Measurements from ENCODE around the gene CCDC178.

Gene CCDC178

GRCh38 chr18:33446604-33447003 lies 6.1 kb upstream of the CCDC178 start:
- TF ChIP-seq ZBTB7A (IDR thresholded peaks at IDR 0.05; ENCODE audit: low read depth) (no peak), EGR1 (IDR thresholded peaks at IDR 0.05) (no peak), TCF12 (IDR thresholded peaks at IDR 0.05; ENCODE audit: low read depth) (no peak), REST (IDR thresholded peaks at IDR 0.05; ENCODE audit: low read depth) (no peak), YY1 (IDR thresholded peaks at IDR 0.05; ENCODE audit: low read depth) (no peak), TEAD4 (IDR thresholded peaks at IDR 0.05) (no peak), TAF1 (IDR thresholded peaks at IDR 0.05; ENCODE audit: low read depth) (no peak), CEBPB (IDR thresholded peaks at IDR 0.05) (no peak)

DNA sequence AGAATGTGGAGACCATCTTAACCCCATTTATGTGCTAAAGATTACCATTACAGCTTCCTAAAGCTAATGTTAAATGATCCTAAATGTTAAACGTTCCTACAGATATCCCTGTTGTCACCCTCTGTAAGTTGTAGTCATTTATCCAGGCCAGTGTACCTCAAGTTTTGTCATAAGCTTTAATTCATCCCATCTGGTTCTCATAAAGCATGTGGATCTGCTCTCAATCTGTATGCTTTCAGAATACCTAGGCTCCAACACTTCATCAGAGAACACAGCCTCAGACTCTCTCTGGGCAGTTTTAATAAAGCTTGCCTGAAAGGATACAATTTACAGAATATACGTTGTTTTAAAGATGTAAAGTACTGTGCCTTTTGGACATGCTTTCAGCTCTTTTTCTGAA lies 4.2 kb upstream of the CCDC178 start:
- no peak for TF ChIP-seq EP300 (IDR thresholded peaks at IDR 0.05; ENCODE audit: borderline replicate concordance)
- no peak for TF ChIP-seq ZBTB7A (IDR thresholded peaks at IDR 0.05; ENCODE audit: low read depth)
- TF ChIP-seq, protein P1, sequence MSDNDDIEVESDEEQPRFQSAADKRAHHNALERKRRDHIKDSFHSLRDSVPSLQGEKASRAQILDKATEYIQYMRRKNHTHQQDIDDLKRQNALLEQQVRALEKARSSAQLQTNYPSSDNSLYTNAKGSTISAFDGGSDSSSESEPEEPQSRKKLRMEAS (IDR thresholded peaks at IDR 0.05) = no peak

DNA sequence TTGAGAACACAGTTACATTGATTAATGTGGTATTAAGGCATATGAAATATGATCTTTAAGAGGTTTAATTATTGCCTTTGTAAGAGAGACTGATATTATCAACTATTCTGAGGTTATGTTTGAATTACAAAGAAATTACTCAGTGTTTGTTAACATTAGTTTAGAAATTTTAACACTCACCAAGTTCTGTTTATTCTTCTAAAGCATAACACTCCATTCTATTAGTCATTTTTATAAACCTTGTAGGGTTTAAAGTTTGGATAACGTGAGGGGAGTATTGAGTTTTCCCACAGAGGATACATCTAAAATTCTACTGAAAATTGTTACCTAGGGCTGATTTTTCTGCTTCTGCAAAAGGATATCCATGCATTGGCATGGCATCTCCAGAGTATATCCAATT lies 7.7 kb downstream of the CCDC178 start:
- TF ChIP-seq TAF1 (IDR thresholded peaks at IDR 0.05; ENCODE audit: low read depth) (no peak), TEAD4 (IDR thresholded peaks at IDR 0.05) (no peak), NFIC (IDR thresholded peaks at IDR 0.05) (no peak), CEBPB (IDR thresholded peaks at IDR 0.05) (no peak), REST (IDR thresholded peaks at IDR 0.05; ENCODE audit: low read depth) (no peak), YY1 (IDR thresholded peaks at IDR 0.05; ENCODE audit: low read depth) (no peak), ZBTB7A (IDR thresholded peaks at IDR 0.05; ENCODE audit: low read depth) (no peak), FOXM1 (IDR thresholded peaks at IDR 0.05; ENCODE audit: borderline replicate concordance, low read depth) (no peak), RAD21 (IDR thresholded peaks at IDR 0.05; ENCODE audit: low read depth) (no peak), EP300 (IDR thresholded peaks at IDR 0.05; ENCODE audit: borderline replicate concordance) (no peak), EGR1 (IDR thresholded peaks at IDR 0.05) (no peak), USF1 (IDR thresholded peaks at IDR 0.05) (no peak), CREB1 (IDR thresholded peaks at IDR 0.05; ENCODE audit: low read depth) (no peak)
- TF ChIP-seq, protein P1 (IDR thresholded peaks at IDR 0.05) = no peak

- no peak for TF ChIP-seq USF1 (IDR thresholded peaks at IDR 0.05)
- no peak for TF ChIP-seq CREB1 (IDR thresholded peaks at IDR 0.05; ENCODE audit: low read depth)
- no peak for TF ChIP-seq TEAD4 (IDR thresholded peaks at IDR 0.05)
- TF ChIP-seq RAD21 (IDR thresholded peaks at IDR 0.05; ENCODE audit: low read depth) = no peak
- TF ChIP-seq EP300 (IDR thresholded peaks at IDR 0.05; ENCODE audit: borderline replicate concordance) = no peak
- TF ChIP-seq EGR1 (IDR thresholded peaks at IDR 0.05) = no peak
- no peak for TF ChIP-seq TAF1 (IDR thresholded peaks at IDR 0.05; ENCODE audit: low read depth)
- TF ChIP-seq ZBTB7A (IDR thresholded peaks at IDR 0.05; ENCODE audit: low read depth) = no peak
- TF ChIP-seq REST (IDR thresholded peaks at IDR 0.05; ENCODE audit: low read depth) = no peak
- TF ChIP-seq TCF12 (IDR thresholded peaks at IDR 0.05; ENCODE audit: low read depth) = no peak
- no peak for TF ChIP-seq FOXM1 (IDR thresholded peaks at IDR 0.05; ENCODE audit: borderline replicate concordance, low read depth)
- no peak for TF ChIP-seq YY1 (IDR thresholded peaks at IDR 0.05; ENCODE audit: low read depth)
- TF ChIP-seq NFIC (IDR thresholded peaks at IDR 0.05) = no peak
- TF ChIP-seq, protein P1 (IDR thresholded peaks at IDR 0.05) = no peak
These were observed 13.0 kb downstream of the CCDC178 start for GRCh38 chr18:33427549-33427948.
